H1 (cell line): ENCODE measurements around the gene KCNAB2. TPM values are rescaled to one million over a fixed set of nuclear protein-coding genes. Genes with fewer than 3 reads are reported as not detected.

Experiments
- CTCF ChIA-PET: fragments of 300-600 bp; sonication (Branson Sonifier 250); formaldehyde crosslinking; loops from one replicate; lab custom pipeline; 2021; ENCODE audit not compliant: partially characterized antibody; lab: Charles Lee
- POLR2A ChIA-PET: fragments of 300-600 bp; sonication (Branson Sonifier 250); formaldehyde crosslinking; loops from one replicate; lab custom pipeline; 2021; ENCODE audit warnings: inconsistent platforms; ENCODE audit not compliant: partially characterized antibody; lab: Charles Lee
- DNase-seq, 2 experiments: peaks; one replicate each; pipeline versions ENCODE4 v3.0.0 to v3.0.0-alpha.2; 2010 to 2022; ENCODE audit warnings: low spot score in 2 of 2, low read depth in 1 of 2, mixed read lengths in 1 of 2
- FAIRE-seq: peaks from 2 replicates; lab custom pipeline; 2011; peaks lifted over from hg19 to GRCh38; lab: Jason Lieb, UNC
- H2AFZ ChIP-seq: 2 replicates; pipeline ENCODE4 v1.8.1; 2012; ENCODE audit warnings: low read length, inconsistent platforms
- H2AK5ac ChIP-seq: 2 replicates; pipeline ENCODE4 v1.6.1; 2013; ENCODE audit warnings: low read depth, low read length
- H2BK120ac ChIP-seq: replicated peaks from 2 replicates; pipeline ENCODE3; 2013; ENCODE audit warnings: low read depth, low read length, inconsistent platforms
- H2BK12ac ChIP-seq: 2 replicates; pipeline ENCODE4 v1.6.1; 2013; ENCODE audit warnings: low read depth, low read length
- H2BK15ac ChIP-seq: 2 replicates; pipeline ENCODE4 v1.6.1; 2013; ENCODE audit warnings: low read length
- H2BK20ac ChIP-seq: 2 replicates; pipeline ENCODE4 v1.6.1; 2013; ENCODE audit warnings: low read length
- H2BK5ac ChIP-seq: 2 replicates; pipeline ENCODE4 v1.6.1; 2013; ENCODE audit warnings: low read depth, low read length
- H3K14ac ChIP-seq: 2 replicates; pipeline ENCODE4 v1.6.1; 2013; ENCODE audit warnings: inconsistent platforms; ENCODE audit not compliant: insufficient read length
- H3K18ac ChIP-seq: 2 replicates; pipeline ENCODE4 v1.6.1; 2013; ENCODE audit warnings: low read length; ENCODE audit errors: extremely low read depth
- H3K23ac ChIP-seq: 2 replicates; pipeline ENCODE4 v1.6.1; 2013; ENCODE audit warnings: inconsistent platforms; ENCODE audit not compliant: insufficient read length
- H3K23me2 ChIP-seq: 2 replicates; pipeline ENCODE4 v1.6.1; 2013; ENCODE audit warnings: low read depth, low read length
- H3K27ac ChIP-seq: 2 replicates; pipeline ENCODE4 v1.6.1; 2011; ENCODE audit warnings: low read depth, low read length, inconsistent platforms
- H3K27me3 ChIP-seq, 4 experiments: replicated peaks in 1 of 4; 1 replicate in 1 of 4; 2 replicates in 3 of 4; pipeline versions ENCODE4 v1.6.1 to v1.8.1; 2011 to 2013; ENCODE audit warnings: low read length in 3 of 4, mild to moderate bottlenecking in 3 of 4, inconsistent platforms in 2 of 4, mixed read lengths in 2 of 4, moderate library complexity in 1 of 4; ENCODE audit not compliant: control insufficient read depth in 3 of 4, insufficient read depth in 3 of 4; ENCODE audit errors: extremely low read depth in 1 of 4
- H3K36me3 ChIP-seq, 4 experiments: 2 replicates each; pipeline versions ENCODE4 v1.6.1 to v1.8.1; 2011 to 2013; ENCODE audit warnings: mild to moderate bottlenecking in 4 of 4, low read length in 3 of 4, moderate library complexity in 2 of 4, control low read depth in 1 of 4, inconsistent platforms in 1 of 4; ENCODE audit not compliant: insufficient read depth in 4 of 4, control insufficient read depth in 2 of 4
- H3K4ac ChIP-seq: replicated peaks from 2 replicates; pipeline ENCODE3; 2013; ENCODE audit warnings: low read length, low read depth, mixed read lengths, inconsistent platforms; ENCODE audit not compliant: insufficient read length
- H3K4me1 ChIP-seq, 4 experiments: replicated peaks in 1 of 4; 1 replicate in 1 of 4; 2 replicates in 3 of 4; pipeline versions ENCODE4 v1.6.1 to v1.8.1; 2011 to 2013; ENCODE audit warnings: low read length in 3 of 4, inconsistent platforms in 2 of 4, mixed read lengths in 1 of 4; ENCODE audit not compliant: insufficient read depth in 4 of 4, control insufficient read depth in 3 of 4
- H3K4me2 ChIP-seq, 2 experiments: 2 replicates each; pipeline versions ENCODE4 v1.6.1 to v1.8.1; 2011 to 2013; ENCODE audit warnings: low read depth in 2 of 2, low read length in 2 of 2, control low read depth in 1 of 2, inconsistent platforms in 1 of 2, mild to moderate bottlenecking in 1 of 2; ENCODE audit not compliant: insufficient read depth in 1 of 2
- H3K4me3 ChIP-seq, 4 experiments: fragments of 200-600, 300-600 bp in 1 of 4; sonication (generic), shearing (Covaris generic), sonication (Bioruptor Twin) in 1 of 4; 2 replicates each; pipeline versions ENCODE4 v1.5.1 to v1.8.1; 2011 to 2016; ENCODE audit warnings: low read length in 4 of 4, low read depth in 3 of 4, control low read depth in 2 of 4, inconsistent platforms in 2 of 4, mild to moderate bottlenecking in 2 of 4, mixed read lengths in 1 of 4, moderate library complexity in 1 of 4; ENCODE audit not compliant: insufficient read depth in 2 of 4; ENCODE audit errors: extremely low read depth in 1 of 4
- H3K56ac ChIP-seq: replicated peaks from 2 replicates; pipeline ENCODE3; 2013; ENCODE audit warnings: low read depth, mild to moderate bottlenecking, mixed read lengths, low read length, inconsistent platforms; ENCODE audit not compliant: insufficient read length
- H3K79me1 ChIP-seq: 2 replicates; pipeline ENCODE4 v1.6.1; 2013; ENCODE audit warnings: low read depth, low read length, control low read depth
- H3K79me2 ChIP-seq, 2 experiments: 2 replicates each; pipeline versions ENCODE4 v1.6.1 to v1.8.1; 2012 to 2013; ENCODE audit warnings: low read length in 2 of 2, mild to moderate bottlenecking in 2 of 2, inconsistent platforms in 1 of 2; ENCODE audit not compliant: insufficient read depth in 2 of 2, control insufficient read depth in 1 of 2
- H3K9ac ChIP-seq, 4 experiments: replicated peaks in 1 of 4; 1 replicate in 1 of 4; 2 replicates in 3 of 4; pipeline versions ENCODE4 v1.6.1 to v1.8.1; 2011 to 2013; ENCODE audit warnings: low read depth in 3 of 4, low read length in 3 of 4, control low read depth in 2 of 4, mild to moderate bottlenecking in 2 of 4, moderate library complexity in 2 of 4, inconsistent platforms in 1 of 4; ENCODE audit errors: extremely low read depth in 1 of 4
- H3K9me3 ChIP-seq, 2 experiments: 2 replicates each; pipeline versions ENCODE4 v1.6.1 to v1.8.1; 2012 to 2013; ENCODE audit warnings: mild to moderate bottlenecking in 2 of 2, moderate library complexity in 2 of 2, control low read depth in 1 of 2, inconsistent platforms in 1 of 2, low read depth in 1 of 2, low read length in 1 of 2, mixed read lengths in 1 of 2; ENCODE audit not compliant: insufficient read depth in 2 of 2
- H4K20me1 ChIP-seq, 2 experiments: replicated peaks in 1 of 2; 2 replicates each; pipeline versions ENCODE3 to v1.8.1; 2011 to 2013; ENCODE audit warnings: inconsistent platforms in 2 of 2, low read length in 2 of 2, mild to moderate bottlenecking in 1 of 2; ENCODE audit not compliant: insufficient read depth in 2 of 2, control insufficient read depth in 1 of 2
- H4K5ac ChIP-seq: 2 replicates; pipeline ENCODE4 v1.6.1; 2013; ENCODE audit warnings: low read length, low read depth, mixed read lengths, inconsistent platforms; ENCODE audit not compliant: insufficient read length
- H4K8ac ChIP-seq: 2 replicates; pipeline ENCODE4 v1.8.0; 2013; ENCODE audit warnings: mild to moderate bottlenecking, moderate library complexity, low read length, inconsistent platforms; ENCODE audit not compliant: insufficient read depth; ENCODE audit errors: extremely low read depth
- H4K91ac ChIP-seq: replicated peaks from 2 replicates; pipeline ENCODE3; 2013; ENCODE audit warnings: low read length, mixed read lengths, inconsistent platforms; ENCODE audit not compliant: insufficient read length
- HDAC2 ChIP-seq, 2 experiments: fragments of 300-600 bp in 1 of 2; sonication (generic) in 1 of 2; IDR thresholded peaks; 2 replicates each; pipeline ENCODE4 v1.6.1; 2011 to 2012; ENCODE audit warnings: low read depth in 2 of 2, low read length in 2 of 2, mild to moderate bottlenecking in 2 of 2, moderate library complexity in 2 of 2, borderline replicate concordance in 1 of 2, inconsistent platforms in 1 of 2
- SAP30 ChIP-seq: fragments of 300-600 bp; sonication (generic); IDR thresholded peaks from 2 replicates; pipeline ENCODE4 v1.7.1; 2012; ENCODE audit warnings: low read length, moderate library complexity, mild to moderate bottlenecking, inconsistent platforms; ENCODE audit not compliant: insufficient read depth, insufficient replicate concordance
- SIX5 ChIP-seq: IDR thresholded peaks from 2 replicates; pipeline ENCODE4 v1.6.1; 2011; ENCODE audit warnings: mild to moderate bottlenecking, low read depth, low read length
- ZNF274 ChIP-seq: IDR thresholded peaks from 2 replicates; pipeline ENCODE4 v1.7.0; 2012; ENCODE audit warnings: low read length, borderline replicate concordance; ENCODE audit errors: extremely low read depth
- WGBS, 2 experiments: shearing (Covaris generic) in 1 of 2; methylation state at CpG; one replicate each; pipeline versions ENCODE4 v1.1.6 to v1.1.7; 2013 to 2015; ENCODE audit warnings: low lambda C conversion rate in 2 of 2, mixed read lengths in 2 of 2, inconsistent platforms in 1 of 2, low coverage in 1 of 2, missing lambda C conversion rate in 1 of 2; ENCODE audit not compliant: insufficient replicate concordance in 2 of 2, insufficient coverage in 1 of 2, insufficient read length in 1 of 2; ENCODE audit errors: extremely low coverage in 1 of 2, missing lambda C conversion rate in 1 of 2; 5-methylcytosine and 5-hydroxymethylcytosine counted together
- polyA plus RNA-seq, 7 experiments: library from polyadenylated mRNA; depleted of rRNA in 3 of 7; stranded (reverse) in 5 of 7; unstranded in 2 of 7; fragments of >200 nt in 5 of 7; fragments of 200-250 nt in 2 of 7; gene quantifications; 1 replicate in 5 of 7; 2 replicates in 1 of 7; 4 replicates in 1 of 7; pipeline versions ENCODE4 v1.2.1 to v1.2.3, GENCODE V29; 2011 to 2013; ENCODE audit warnings: missing spikeins in 2 of 7, mixed read lengths in 2 of 7
- total RNA-seq: library from RNA; stranded (reverse); fragmentation: NEBNext Ultra II Directional; extraction: Animal tissue kit (Norgen Biotek cat#: 25700); gene quantifications from 2 replicates; pipeline ENCODE4 v1.2.1, GENCODE V29; 2021
- TF ChIP-seq, protein P1 (sequence below): IDR thresholded peaks from 2 replicates; pipeline ENCODE4 v1.6.1; 2012; ENCODE audit warnings: inconsistent platforms

KCNAB2 gene
- total and polyA plus RNA-seq, 2 of the 8 experiments (the other 6 are each of a cell fraction or from before 2014, with no cell fraction given), result 4.5 to 7.0 TPM

- Histone ChIP-seq H3K36me3 (no peaks in the 10 kb centered on the region), H2BK120ac (no peak overlapping the region), H3K4me3 (no peak overlapping the region), H3K27ac (no peak overlapping the region), H3K27me3 (no peaks in the 10 kb centered on the region), H3K56ac (no peak overlapping the region), H2BK15ac (no peak overlapping the region), H4K91ac (no peak overlapping the region), H3K9ac (no peak overlapping the region), H2BK12ac (no peak overlapping the region), H3K4me1 (peaks cover 0 to 3% (median under 1%) of the 10 kb centered on the region in 4 experiments; a peak in 3 of 7 replicates), H2BK5ac (no peak overlapping the region), H3K18ac (no peak overlapping the region), H3K79me2 (no peaks in the 10 kb centered on the region), H3K79me1 (no peaks in the 10 kb centered on the region), H3K23ac (no peak overlapping the region), H2BK20ac (no peak overlapping the region)
- ChIA-PET CTCF (interaction anchor here (0.8 to 1.8 kb wide), 7 partner anchors 9 to 52 kb away, joined by 3 to 10 read pairs (median 5); no protein-coding TSS in a partner anchor), POLR2A (interaction anchor here (1.3 kb wide), 1 partner anchor 104 kb away, joined by 3 read pairs; no protein-coding TSS in a partner anchor)
- TF ChIP-seq ZNF274, result no peak
- TF ChIP-seq HDAC2 (IDR thresholded peaks at IDR 0.05; ENCODE audit: borderline replicate concordance in 1 of 2, low read depth in 2 of 2, low read length in 2 of 2), result no peak
- TF ChIP-seq SAP30, result no peak
- TF ChIP-seq, protein P1, sequence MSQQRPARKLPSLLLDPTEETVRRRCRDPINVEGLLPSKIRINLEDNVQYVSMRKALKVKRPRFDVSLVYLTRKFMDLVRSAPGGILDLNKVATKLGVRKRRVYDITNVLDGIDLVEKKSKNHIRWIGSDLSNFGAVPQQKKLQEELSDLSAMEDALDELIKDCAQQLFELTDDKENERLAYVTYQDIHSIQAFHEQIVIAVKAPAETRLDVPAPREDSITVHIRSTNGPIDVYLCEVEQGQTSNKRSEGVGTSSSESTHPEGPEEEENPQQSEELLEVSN, result no peak
- no peak for TF ChIP-seq SIX5
- TF ChIP-seq, all 59 proteins: peak for 0
- no peak overlapping the region for H3K14ac ChIP-seq
- DNase-seq (no peak), FAIRE-seq (no peak)
- H3K23me2 ChIP-seq, result no peaks in the 10 kb centered on the region
- no peak overlapping the region for H3K4ac ChIP-seq
- 83% methylated on average over 14 of the region's 14 CpGs; no CpG with 5 or more reads in 1 of the 2 experiments for WGBS, 2 experiments
- H4K8ac ChIP-seq, result no peak overlapping the region
- H4K5ac ChIP-seq, result no peak overlapping the region
- no peak overlapping the region for H2AFZ ChIP-seq
- peaks cover 0 to 1% of the 10 kb centered on the region in 2 experiments for H4K20me1 ChIP-seq
- H3K4me2 ChIP-seq, result no peak overlapping the region
- H2AK5ac ChIP-seq, result no peak overlapping the region
- no peaks in the 10 kb centered on the region for H3K9me3 ChIP-seq
Measured at GRCh38 chr1:6087377-6087772, 41.7 kb downstream of the KCNAB2 start.
